Measurements from ENCODE around the gene CYFIP1. TPM values are rescaled to one million over a fixed set of nuclear protein-coding genes. Genes with fewer than 3 reads are reported as not detected.

Gene CYFIP1
- total RNA-seq, 1 experiment from 2014 or later: 159 TPM

DNA sequence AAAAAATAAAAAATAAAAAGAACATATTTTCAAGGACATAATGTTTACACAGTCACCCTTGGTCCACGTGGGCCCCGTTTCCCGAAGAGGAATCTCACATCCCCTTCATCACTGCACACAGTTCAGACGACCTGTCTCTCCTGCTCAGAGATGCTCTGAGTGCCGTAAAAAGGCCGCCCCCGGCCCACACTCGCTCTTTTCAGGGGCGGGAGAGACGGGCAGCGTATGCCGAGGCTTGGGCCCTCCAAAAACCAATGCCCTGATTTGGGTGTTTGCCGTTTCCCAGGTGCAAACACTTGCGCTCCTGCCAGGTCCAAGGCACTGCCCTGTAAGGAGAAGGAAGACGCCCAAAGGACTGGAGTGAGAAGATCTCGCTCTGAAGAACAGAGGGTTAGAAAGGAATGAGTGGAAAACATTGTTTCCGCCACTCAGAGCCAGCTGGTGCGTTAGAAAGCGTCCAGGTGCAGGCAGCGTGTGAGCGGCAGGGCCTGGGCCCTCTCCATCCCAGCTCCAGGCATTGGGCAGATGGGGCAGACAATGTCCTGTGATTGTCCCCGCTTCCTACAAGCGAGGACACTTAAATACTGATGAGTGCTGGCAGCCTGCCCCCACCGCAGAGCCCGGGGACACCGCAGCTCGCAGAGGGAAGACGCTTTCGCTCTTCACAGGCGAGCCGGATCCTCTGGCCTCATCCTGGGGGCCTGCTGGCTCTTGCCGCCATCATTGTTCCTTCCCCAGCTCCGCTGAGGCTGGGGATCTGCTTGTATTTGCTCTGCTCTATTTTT is 88.5 kb downstream of the CYFIP1 start:
- in situ Hi-C loops (cut with HindIII; ENCODE audit: low pct_unique_long_range_greater_than_20kb, low sequenced_read_pairs) (no loop called here), intact Hi-C loops (cut with micrococcal nuclease; ENCODE audit: unreplicated experiment) (no loop called here)
- no peaks in the 10 kb centered on the region; the same call in 1 of the 2 replicates for H3K36me3 ChIP-seq (ENCODE audit: control insufficient read depth, insufficient read depth, low read length)
- DNase-seq (ENCODE audit: low read depth, low spot score) (no peak), ATAC-seq (no peak)
- no peak overlapping the region for H3K27ac ChIP-seq (ENCODE audit: low read length)
- CTCF ChIA-PET: no interaction called here
- H3K9me3 ChIP-seq (ENCODE audit: control insufficient read depth, insufficient read depth, low read depth, low read length): no peaks in the 10 kb centered on the region
- no peaks in the 10 kb centered on the region for H3K27me3 ChIP-seq (ENCODE audit: control insufficient read depth, insufficient read depth, low read length)
- H3K4me1 ChIP-seq (ENCODE audit: control insufficient read depth, insufficient read depth, low read length): peaks cover 8% of the 10 kb centered on the region
- TF ChIP-seq POLR2AphosphoS5 (IDR thresholded peaks at IDR 0.05; ENCODE audit: low read depth, low read length) (no peak), TCF7L2 (IDR thresholded peaks at IDR 0.05; ENCODE audit: low read depth, low read length) (no peak), SIN3A (IDR thresholded peaks at IDR 0.05; ENCODE audit: borderline replicate concordance, insufficient read depth, low read depth, low read length) (no peak)
- TF ChIP-seq, protein P1, sequence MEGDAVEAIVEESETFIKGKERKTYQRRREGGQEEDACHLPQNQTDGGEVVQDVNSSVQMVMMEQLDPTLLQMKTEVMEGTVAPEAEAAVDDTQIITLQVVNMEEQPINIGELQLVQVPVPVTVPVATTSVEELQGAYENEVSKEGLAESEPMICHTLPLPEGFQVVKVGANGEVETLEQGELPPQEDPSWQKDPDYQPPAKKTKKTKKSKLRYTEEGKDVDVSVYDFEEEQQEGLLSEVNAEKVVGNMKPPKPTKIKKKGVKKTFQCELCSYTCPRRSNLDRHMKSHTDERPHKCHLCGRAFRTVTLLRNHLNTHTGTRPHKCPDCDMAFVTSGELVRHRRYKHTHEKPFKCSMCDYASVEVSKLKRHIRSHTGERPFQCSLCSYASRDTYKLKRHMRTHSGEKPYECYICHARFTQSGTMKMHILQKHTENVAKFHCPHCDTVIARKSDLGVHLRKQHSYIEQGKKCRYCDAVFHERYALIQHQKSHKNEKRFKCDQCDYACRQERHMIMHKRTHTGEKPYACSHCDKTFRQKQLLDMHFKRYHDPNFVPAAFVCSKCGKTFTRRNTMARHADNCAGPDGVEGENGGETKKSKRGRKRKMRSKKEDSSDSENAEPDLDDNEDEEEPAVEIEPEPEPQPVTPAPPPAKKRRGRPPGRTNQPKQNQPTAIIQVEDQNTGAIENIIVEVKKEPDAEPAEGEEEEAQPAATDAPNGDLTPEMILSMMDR (IDR thresholded peaks at IDR 0.05): no peak
- TF ChIP-seq, protein P2, sequence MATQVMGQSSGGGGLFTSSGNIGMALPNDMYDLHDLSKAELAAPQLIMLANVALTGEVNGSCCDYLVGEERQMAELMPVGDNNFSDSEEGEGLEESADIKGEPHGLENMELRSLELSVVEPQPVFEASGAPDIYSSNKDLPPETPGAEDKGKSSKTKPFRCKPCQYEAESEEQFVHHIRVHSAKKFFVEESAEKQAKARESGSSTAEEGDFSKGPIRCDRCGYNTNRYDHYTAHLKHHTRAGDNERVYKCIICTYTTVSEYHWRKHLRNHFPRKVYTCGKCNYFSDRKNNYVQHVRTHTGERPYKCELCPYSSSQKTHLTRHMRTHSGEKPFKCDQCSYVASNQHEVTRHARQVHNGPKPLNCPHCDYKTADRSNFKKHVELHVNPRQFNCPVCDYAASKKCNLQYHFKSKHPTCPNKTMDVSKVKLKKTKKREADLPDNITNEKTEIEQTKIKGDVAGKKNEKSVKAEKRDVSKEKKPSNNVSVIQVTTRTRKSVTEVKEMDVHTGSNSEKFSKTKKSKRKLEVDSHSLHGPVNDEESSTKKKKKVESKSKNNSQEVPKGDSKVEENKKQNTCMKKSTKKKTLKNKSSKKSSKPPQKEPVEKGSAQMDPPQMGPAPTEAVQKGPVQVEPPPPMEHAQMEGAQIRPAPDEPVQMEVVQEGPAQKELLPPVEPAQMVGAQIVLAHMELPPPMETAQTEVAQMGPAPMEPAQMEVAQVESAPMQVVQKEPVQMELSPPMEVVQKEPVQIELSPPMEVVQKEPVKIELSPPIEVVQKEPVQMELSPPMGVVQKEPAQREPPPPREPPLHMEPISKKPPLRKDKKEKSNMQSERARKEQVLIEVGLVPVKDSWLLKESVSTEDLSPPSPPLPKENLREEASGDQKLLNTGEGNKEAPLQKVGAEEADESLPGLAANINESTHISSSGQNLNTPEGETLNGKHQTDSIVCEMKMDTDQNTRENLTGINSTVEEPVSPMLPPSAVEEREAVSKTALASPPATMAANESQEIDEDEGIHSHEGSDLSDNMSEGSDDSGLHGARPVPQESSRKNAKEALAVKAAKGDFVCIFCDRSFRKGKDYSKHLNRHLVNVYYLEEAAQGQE (IDR thresholded peaks at IDR 0.05; ENCODE audit: insufficient read depth in 1 of 2, low read depth in 2 of 2, low read length in 1 of 2): no peak
- no peak overlapping the region for H3K4me3 ChIP-seq (ENCODE audit: low read depth in 2 of 2, low read length in 2 of 2)
- POLR2A ChIA-PET: no interaction called here
- no TSS peak for BruUV-seq (replicated peaks)

DNA sequence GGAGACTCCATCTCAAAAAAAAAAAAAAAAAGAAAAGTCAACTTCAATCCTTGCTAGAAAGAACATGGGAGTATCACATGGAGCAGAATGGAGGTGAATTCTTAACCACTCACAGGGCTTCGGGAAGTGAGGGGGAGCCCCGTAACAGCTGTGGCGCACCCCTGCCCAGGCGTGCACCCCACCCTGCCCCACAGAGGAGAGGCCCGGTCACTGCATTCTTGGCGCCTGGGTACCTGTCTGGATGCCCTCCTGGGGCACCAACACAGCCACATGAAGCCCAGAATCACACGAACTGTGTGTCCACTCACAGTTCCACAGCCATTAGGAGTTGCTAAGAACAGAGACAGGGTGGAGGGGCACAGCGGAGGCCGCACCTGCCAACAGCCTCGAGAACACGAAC is 89.9 kb downstream of the CYFIP1 start:
- TF ChIP-seq, protein P2 (IDR thresholded peaks at IDR 0.05; ENCODE audit: insufficient read depth in 1 of 2, low read depth in 2 of 2, low read length in 1 of 2): no peak
- TF ChIP-seq, protein P1 (IDR thresholded peaks at IDR 0.05): no peak
- TF ChIP-seq TCF7L2 (IDR thresholded peaks at IDR 0.05; ENCODE audit: low read depth, low read length): no peak
- no peak for TF ChIP-seq POLR2AphosphoS5 (IDR thresholded peaks at IDR 0.05; ENCODE audit: low read depth, low read length)
- no peak for TF ChIP-seq SIN3A (IDR thresholded peaks at IDR 0.05; ENCODE audit: borderline replicate concordance, insufficient read depth, low read depth, low read length)
- ChIA-PET CTCF (no interaction called here), POLR2A (no interaction called here)
- Histone ChIP-seq H3K4me3 (ENCODE audit: low read depth in 2 of 2, low read length in 2 of 2) (no peak overlapping the region), H3K9me3 (ENCODE audit: control insufficient read depth, insufficient read depth, low read depth, low read length) (no peaks in the 10 kb centered on the region), H3K27me3 (ENCODE audit: control insufficient read depth, insufficient read depth, low read length) (no peaks in the 10 kb centered on the region), H3K4me1 (ENCODE audit: control insufficient read depth, insufficient read depth, low read length) (no peaks in the 10 kb centered on the region), H3K27ac (ENCODE audit: low read length) (no peak overlapping the region), H3K36me3 (ENCODE audit: control insufficient read depth, insufficient read depth, low read length) (no peaks in the 10 kb centered on the region; the same call in 1 of the 2 replicates)
- DNase-seq (ENCODE audit: low read depth, low spot score) (no peak), ATAC-seq (no peak)
- no TSS peak for BruUV-seq (replicated peaks)
- intact Hi-C loops (cut with micrococcal nuclease; ENCODE audit: unreplicated experiment) (no loop called here), in situ Hi-C loops (cut with HindIII; ENCODE audit: low pct_unique_long_range_greater_than_20kb, low sequenced_read_pairs) (no loop called here)
